ENCODE results near the gene EIF4G1.
A peak's percentile ranks its signal among the peaks of the same experiment; 100 is the strongest.

The EIF4G1 gene

GRCh38 chr3:184289426-184289938 lies 24.9 kb upstream of the EIF4G1 start:
- DNase-seq (ENCODE audit: low read depth, low spot score), result no peak
- H3K9me3 ChIP-seq (ENCODE audit: low read depth, low read length), result no peaks in the 10 kb centered on the region

GRCh38 chr3:184290331-184290730 lies 24.1 kb upstream of the EIF4G1 start:
- no peak overlapping the region for H3K4me3 ChIP-seq
- no peaks in the 10 kb centered on the region for H3K9me3 ChIP-seq (ENCODE audit: low read depth, low read length)
- TF ChIP-seq POLR2AphosphoS5 (IDR thresholded peaks at IDR 0.05; ENCODE audit: borderline replicate concordance, low read depth, low read length), result no peak
- TF ChIP-seq FOXP2 (optimal IDR thresholded peaks at IDR 0.05; ENCODE audit: control extremely low read depth, extremely low read length, insufficient read depth), result no peak
- TF ChIP-seq EZH2 (IDR thresholded peaks at IDR 0.05), result no peak
- no peak overlapping the region for H3K27ac ChIP-seq
- H3K36me3 ChIP-seq (ENCODE audit: insufficient read depth, low read length), result no peaks in the 10 kb centered on the region
- H3K9ac ChIP-seq (ENCODE audit: insufficient read length), result no peak overlapping the region
- no peak for DNase-seq (ENCODE audit: low read depth, low spot score)

More at GRCh38 chr3:184289426-184289938, 24.9 kb upstream of the EIF4G1 start:
- Histone ChIP-seq H3K9ac (ENCODE audit: insufficient read length) (no peak overlapping the region), H3K4me3 (no peak overlapping the region), H3K36me3 (ENCODE audit: insufficient read depth, low read length) (no peaks in the 10 kb centered on the region), H3K27ac (no peak overlapping the region)
- TF ChIP-seq FOXP2 (optimal IDR thresholded peaks at IDR 0.05; ENCODE audit: control extremely low read depth, extremely low read length, insufficient read depth) (no peak), POLR2AphosphoS5 (IDR thresholded peaks at IDR 0.05; ENCODE audit: borderline replicate concordance, low read depth, low read length) (no peak), EZH2 (IDR thresholded peaks at IDR 0.05) (no peak)

GRCh38 chr3:184291044-184291737 lies 23.2 kb upstream of the EIF4G1 start:
- Histone ChIP-seq H3K9me3 (ENCODE audit: low read depth, low read length) (no peaks in the 10 kb centered on the region), H3K27ac (no peak overlapping the region), H3K36me3 (ENCODE audit: insufficient read depth, low read length) (no peaks in the 10 kb centered on the region), H3K9ac (ENCODE audit: insufficient read length) (no peak overlapping the region), H3K4me3 (no peak overlapping the region)
- DNase-seq (ENCODE audit: low read depth, low spot score), result no peak
- TF ChIP-seq POLR2AphosphoS5 (IDR thresholded peaks at IDR 0.05; ENCODE audit: borderline replicate concordance, low read depth, low read length) (no peak), EZH2 (IDR thresholded peaks at IDR 0.05) (no peak), FOXP2 (optimal IDR thresholded peaks at IDR 0.05; ENCODE audit: control extremely low read depth, extremely low read length, insufficient read depth) (no peak)

GRCh38 chr3:184291738-184292445 lies 22.5 kb upstream of the EIF4G1 start:
- Histone ChIP-seq H3K27ac (no peak overlapping the region), H3K9ac (ENCODE audit: insufficient read length) (no peak overlapping the region), H3K36me3 (ENCODE audit: insufficient read depth, low read length) (no peaks in the 10 kb centered on the region), H3K9me3 (ENCODE audit: low read depth, low read length) (no peaks in the 10 kb centered on the region), H3K4me3 (no peak overlapping the region)
- TF ChIP-seq POLR2AphosphoS5 (IDR thresholded peaks at IDR 0.05; ENCODE audit: borderline replicate concordance, low read depth, low read length) (no peak), EZH2 (IDR thresholded peaks at IDR 0.05) (no peak), FOXP2 (optimal IDR thresholded peaks at IDR 0.05; ENCODE audit: control extremely low read depth, extremely low read length, insufficient read depth) (no peak)
- no peak for DNase-seq (ENCODE audit: low read depth, low spot score)

- Histone ChIP-seq H3K9me3 (ENCODE audit: low read depth, low read length) (no peaks in the 10 kb centered on the region), H3K4me3 (no peak overlapping the region), H3K9ac (ENCODE audit: insufficient read length) (no peak overlapping the region), H3K36me3 (ENCODE audit: insufficient read depth, low read length) (peaks cover 10% of the 10 kb centered on the region), H3K27ac (no peak overlapping the region)
- no peak for DNase-seq (ENCODE audit: low read depth, low spot score)
- no peak for TF ChIP-seq EZH2 (IDR thresholded peaks at IDR 0.05)
- no peak for TF ChIP-seq FOXP2 (optimal IDR thresholded peaks at IDR 0.05; ENCODE audit: control extremely low read depth, extremely low read length, insufficient read depth)
- no peak for TF ChIP-seq POLR2AphosphoS5 (IDR thresholded peaks at IDR 0.05; ENCODE audit: borderline replicate concordance, low read depth, low read length)
These were observed 18.6 kb upstream of the EIF4G1 start for GRCh38 chr3:184295771-184296170.

- TF ChIP-seq POLR2AphosphoS5 (IDR thresholded peaks at IDR 0.05; ENCODE audit: borderline replicate concordance, low read depth, low read length) (no peak), FOXP2 (optimal IDR thresholded peaks at IDR 0.05; ENCODE audit: control extremely low read depth, extremely low read length, insufficient read depth) (no peak), EZH2 (IDR thresholded peaks at IDR 0.05) (no peak)
- Histone ChIP-seq H3K27ac (no peak overlapping the region), H3K9me3 (ENCODE audit: low read depth, low read length) (no peaks in the 10 kb centered on the region), H3K4me3 (no peak overlapping the region), H3K9ac (ENCODE audit: insufficient read length) (no peak overlapping the region), H3K36me3 (ENCODE audit: insufficient read depth, low read length) (peaks cover 18% of the 10 kb centered on the region)
- no peak for DNase-seq (ENCODE audit: low read depth, low spot score)
These were observed 17.8 kb upstream of the EIF4G1 start for GRCh38 chr3:184296616-184297015.

GRCh38 chr3:184298759-184299487 lies 15.5 kb upstream of the EIF4G1 start, which contains the start of gene PSMD2:
PSMD2 (plus strand) TSS chr3:184299241; CDS start chr3:184299267, 26 bp downstream.
- DNase-seq (ENCODE audit: low read depth, low spot score), result peak; percentile 76
- TF ChIP-seq FOXP2 (optimal IDR thresholded peaks at IDR 0.05; ENCODE audit: control extremely low read depth, extremely low read length, insufficient read depth) (peak; percentile 80), POLR2AphosphoS5 (IDR thresholded peaks at IDR 0.05; ENCODE audit: borderline replicate concordance, low read depth, low read length) (peak; percentile 91), EZH2 (IDR thresholded peaks at IDR 0.05) (no peak)
- H3K9me3 ChIP-seq (ENCODE audit: low read depth, low read length), result no peaks in the 10 kb centered on the region
- peak within 1 kb of the TSS; percentile 91 for H3K9ac ChIP-seq (ENCODE audit: insufficient read length)
- peak within 1 kb of the TSS; percentile 84 for H3K4me3 ChIP-seq
- peak within 1 kb of the TSS; percentile 29; the same call in 1 of the 2 replicates for H3K27ac ChIP-seq
- H3K36me3 ChIP-seq (ENCODE audit: insufficient read depth, low read length), result peaks cover 41% of the 10 kb centered on the region

All from SK-N-MC (cell line).